RWPE1 (cell line): ENCODE results near the gene OTULIN.

Experiments
- CTCF ChIA-PET: fragments of 350-600 bp; sonication (Branson Sonifier 250); formaldehyde crosslinking; extraction: SDS; loops from one replicate; lab custom pipeline; 2021; lab: Yijun Ruan, JAX
- POLR2A ChIA-PET: fragments of 400-600 bp; formaldehyde crosslinking; extraction: SDS; loops from one replicate; lab custom pipeline; 2020; ENCODE audit warnings: antibody characterized with exemption; ENCODE audit not compliant: low non-redundant PET; lab: Yijun Ruan, JAX
- DNase-seq: peaks from one replicate; pipeline ENCODE4 v3.0.0; 2012; ENCODE audit warnings: low spot score
- H3K27ac ChIP-seq: fragments of 450-650 bp; 2 replicates; pipeline ENCODE4 v1.5.1; 2017
- CTCF ChIP-seq: fragments of 450-650 bp; conservative IDR thresholded peaks from 2 replicates; pipeline ENCODE4 v1.5.1; 2017; ENCODE audit warnings: low read depth, mild to moderate bottlenecking

Gene OTULIN

GRCh38 chr5:14716755-14717752 lies 52.5 kb downstream of the OTULIN start:
- ChIA-PET POLR2A (no interaction called here), CTCF (no interaction called here)

GRCh38 chr5:14718778-14719177 lies 54.3 kb downstream of the OTULIN start:
- no peak overlapping the region for H3K27ac ChIP-seq
- TF ChIP-seq CTCF: no peak
- ChIA-PET CTCF (interaction anchor here (1.0 kb wide), 1 partner anchor 33 kb away, joined by 4 read pairs; no protein-coding TSS in a partner anchor), POLR2A (no interaction called here)
- DNase-seq: no peak

More at GRCh38 chr5:14716755-14717752, 52.5 kb downstream of the OTULIN start:
- no peak overlapping the region for H3K27ac ChIP-seq
- DNase-seq: no peak
- TF ChIP-seq CTCF: no peak

GRCh38 chr5:14720236-14720923 lies 55.9 kb downstream of the OTULIN start:
- no peak for TF ChIP-seq CTCF
- POLR2A ChIA-PET: interaction anchor here (0.6 kb wide), 1 partner anchor 265 kb away, joined by 4 read pairs; no protein-coding TSS in a partner anchor
- no peak for DNase-seq

GRCh38 chr5:14721990-14722656 lies 57.6 kb downstream of the OTULIN start:
- ChIA-PET POLR2A (no interaction called here), CTCF (no interaction called here)
- no peak for DNase-seq
- TF ChIP-seq CTCF: no peak
- no peak overlapping the region for H3K27ac ChIP-seq

More at GRCh38 chr5:14720236-14720923, 55.9 kb downstream of the OTULIN start:
- no peak overlapping the region for H3K27ac ChIP-seq
- CTCF ChIA-PET: interaction anchor here (1.0 to 1.2 kb wide), 3 partner anchors 10 to 35 kb away, joined by 3 to 4 read pairs (median 4); no protein-coding TSS in a partner anchor

GRCh38 chr5:14722923-14723322 lies 58.4 kb downstream of the OTULIN start:
- ChIA-PET CTCF (no interaction called here), POLR2A (no interaction called here)

More at GRCh38 chr5:14722923-14723322, 58.4 kb downstream of the OTULIN start:
- no peak for TF ChIP-seq CTCF
- DNase-seq: no peak
- H3K27ac ChIP-seq: no peak overlapping the region
